Fibroblast of lung (primary cell): ENCODE measurements around the gene ARL17A.
"Not testable (repeated sequence)": the region's sequence is repeated elsewhere in the genome, so short reads cannot be mapped to it uniquely, and the experiment has no call there.

Source experiments
- EZH2 ChIP-seq: IDR thresholded peaks from 2 replicates; pipeline ENCODE4 v1.5.1; 2012; ENCODE audit warnings: low read length, control low read depth, mild to moderate bottlenecking; ENCODE audit errors: missing control alignments
- TF ChIP-seq, protein P1 (sequence below), 2 donors: IDR thresholded peaks in 1 of 2; conservative IDR thresholded peaks in 1 of 2; 1 replicate in 1 of 2; 2 replicates in 1 of 2; pipeline ENCODE4 v1.5.1; 2011 to 2012; ENCODE audit warnings: low read length in 2 of 2, control low read depth in 1 of 2, inconsistent platforms in 1 of 2, low read depth in 1 of 2, mild to moderate bottlenecking in 1 of 2

GRCh38 chr17:46505896-46506295 is 73.6 kb downstream of the ARL17A start:
- TF ChIP-seq, protein P1, sequence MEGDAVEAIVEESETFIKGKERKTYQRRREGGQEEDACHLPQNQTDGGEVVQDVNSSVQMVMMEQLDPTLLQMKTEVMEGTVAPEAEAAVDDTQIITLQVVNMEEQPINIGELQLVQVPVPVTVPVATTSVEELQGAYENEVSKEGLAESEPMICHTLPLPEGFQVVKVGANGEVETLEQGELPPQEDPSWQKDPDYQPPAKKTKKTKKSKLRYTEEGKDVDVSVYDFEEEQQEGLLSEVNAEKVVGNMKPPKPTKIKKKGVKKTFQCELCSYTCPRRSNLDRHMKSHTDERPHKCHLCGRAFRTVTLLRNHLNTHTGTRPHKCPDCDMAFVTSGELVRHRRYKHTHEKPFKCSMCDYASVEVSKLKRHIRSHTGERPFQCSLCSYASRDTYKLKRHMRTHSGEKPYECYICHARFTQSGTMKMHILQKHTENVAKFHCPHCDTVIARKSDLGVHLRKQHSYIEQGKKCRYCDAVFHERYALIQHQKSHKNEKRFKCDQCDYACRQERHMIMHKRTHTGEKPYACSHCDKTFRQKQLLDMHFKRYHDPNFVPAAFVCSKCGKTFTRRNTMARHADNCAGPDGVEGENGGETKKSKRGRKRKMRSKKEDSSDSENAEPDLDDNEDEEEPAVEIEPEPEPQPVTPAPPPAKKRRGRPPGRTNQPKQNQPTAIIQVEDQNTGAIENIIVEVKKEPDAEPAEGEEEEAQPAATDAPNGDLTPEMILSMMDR (conservative IDR thresholded peaks at IDR 0.05 in 1 of 2, IDR thresholded peaks at IDR 0.05 in 1 of 2; ENCODE audit: low read depth in 1 of 2, low read length in 2 of 2), result not testable (repeated sequence)
- TF ChIP-seq EZH2, result not testable (repeated sequence)
